SJCRH30 (cell line): ENCODE results near the gene EPHB2. TPM values are rescaled to one million over a fixed set of nuclear protein-coding genes. Genes with fewer than 3 reads are reported as not detected.
"Not testable (repeated sequence)": the region's sequence is repeated elsewhere in the genome, so short reads cannot be mapped to it uniquely, and the experiment has no call there.

Experiments
- DNase-seq, 2 experiments: peaks; one replicate each; pipeline ENCODE4 v3.0.0-alpha.2; 2015 to 2020
- H3K27ac ChIP-seq: fragments of 250-450 bp; sonication (Bioruptor Pico); 2 replicates; pipeline ENCODE4 v1.5.1; 2020; ENCODE audit warnings: mild to moderate bottlenecking, moderate library complexity
- H3K27me3 ChIP-seq: fragments of 250-450 bp; sonication (Bioruptor Pico); 2 replicates; pipeline ENCODE4 v1.5.1; 2020; ENCODE audit warnings: mild to moderate bottlenecking, moderate library complexity
- H3K36me3 ChIP-seq: fragments of 250-450 bp; sonication (Bioruptor Pico); 2 replicates; pipeline ENCODE4 v1.5.1; 2020; ENCODE audit warnings: mild to moderate bottlenecking, moderate library complexity
- H3K4me1 ChIP-seq: fragments of 250-450 bp; sonication (Bioruptor Pico); 2 replicates; pipeline ENCODE4 v1.5.1; 2020; ENCODE audit warnings: mild to moderate bottlenecking, moderate library complexity
- H3K4me3 ChIP-seq: fragments of 250-450 bp; sonication (Bioruptor Pico); 2 replicates; pipeline ENCODE4 v1.5.1; 2020; ENCODE audit warnings: mild to moderate bottlenecking, moderate library complexity
- H3K9me3 ChIP-seq: fragments of 250-450 bp; sonication (Bioruptor Pico); replicated peaks from 2 replicates; pipeline ENCODE4 v1.5.1; 2020; ENCODE audit warnings: mild to moderate bottlenecking, moderate library complexity
- total RNA-seq: library from RNA; depleted of rRNA; stranded (reverse); fragments of >200 nt; shearing (Covaris generic); gene quantifications from 2 replicates; pipeline ENCODE4 v1.2.3, GENCODE V29; 2014

EPHB2 gene
- total RNA-seq, 1 experiment from 2014 or later = 32.4 TPM

DNA sequence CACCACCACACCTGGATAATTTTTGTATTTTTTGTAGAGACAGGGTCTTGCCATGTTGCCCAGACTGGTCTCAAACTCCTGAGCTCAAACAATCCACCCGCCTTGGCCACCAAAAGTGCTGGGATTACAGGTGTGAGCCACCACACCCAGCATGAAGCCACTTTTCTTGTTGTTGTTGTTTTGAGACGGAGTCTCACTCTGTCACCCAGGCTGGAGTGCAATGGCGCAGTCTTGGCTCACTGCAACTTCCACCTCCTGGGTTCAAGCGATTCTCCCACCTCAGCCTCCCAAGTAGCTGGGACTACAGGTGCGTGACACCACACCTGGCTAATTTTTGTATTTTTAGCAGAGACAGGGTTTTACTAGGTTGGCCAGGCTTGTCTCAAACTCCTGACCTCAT lies 234.5 kb downstream of the EPHB2 start:
- H3K4me3 ChIP-seq, H3K9me3 ChIP-seq, H3K4me1 ChIP-seq, DNase-seq, H3K36me3 ChIP-seq, H3K27ac ChIP-seq: not testable (repeated sequence)
- peaks cover 18% of the 10 kb centered on the region; the same call in 1 of the 2 replicates for H3K27me3 ChIP-seq

DNA sequence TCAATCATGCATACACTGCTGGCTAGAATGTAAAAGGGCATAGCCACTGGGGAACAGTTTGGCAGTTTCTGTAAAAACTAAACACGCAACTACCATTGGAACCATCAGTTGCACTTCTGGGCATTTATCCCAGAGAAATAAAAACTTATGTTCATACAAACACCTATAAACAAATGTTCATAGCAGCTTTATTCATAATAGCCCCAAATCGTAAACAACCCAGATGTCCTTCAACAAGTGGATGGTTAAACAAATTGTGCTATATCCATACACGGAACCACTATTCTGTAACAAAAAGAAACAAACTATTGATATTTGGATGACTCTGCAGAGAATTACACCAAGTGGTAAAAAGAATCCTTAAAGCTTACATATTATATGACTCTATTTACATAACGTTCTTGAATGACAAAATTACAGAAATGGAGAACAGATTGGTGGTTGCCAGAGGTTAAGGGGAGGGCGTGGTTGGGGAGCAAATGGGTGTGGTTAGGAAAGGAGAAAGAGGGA lies 239.2 kb downstream of the EPHB2 start:
- Histone ChIP-seq H3K27me3 (peaks cover 8% of the 10 kb centered on the region; the same call in 1 of the 2 replicates), H3K36me3 (no peaks in the 10 kb centered on the region), H3K27ac (no peak overlapping the region), H3K4me1 (no peaks in the 10 kb centered on the region), H3K4me3 (no peak overlapping the region), H3K9me3 (no peaks in the 10 kb centered on the region; the same call in 1 of the 2 replicates)
- no peak for DNase-seq

DNA sequence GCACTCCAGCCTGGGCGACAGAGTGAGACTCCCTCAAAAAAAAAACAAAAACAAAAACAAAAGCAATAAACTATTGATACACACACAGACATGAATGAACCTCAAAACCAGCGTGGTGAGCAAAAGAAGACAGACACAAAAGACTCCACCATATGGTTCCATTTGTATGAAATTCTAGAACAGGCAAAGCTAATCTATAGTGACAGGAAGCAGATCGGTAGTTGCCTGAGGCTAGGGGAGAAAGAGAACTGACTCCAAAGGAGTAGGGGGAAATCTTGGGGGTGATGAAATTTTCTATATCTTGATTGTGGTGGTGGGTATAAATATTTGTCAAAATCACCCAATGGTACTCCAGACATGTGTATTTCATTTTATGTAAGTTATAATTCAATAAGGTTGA lies 241.2 kb downstream of the EPHB2 start:
- no peak overlapping the region for H3K27ac ChIP-seq
- H3K9me3 ChIP-seq = no peaks in the 10 kb centered on the region
- H3K4me1 ChIP-seq = no peaks in the 10 kb centered on the region
- no peaks in the 10 kb centered on the region; the same call in 1 of the 2 replicates for H3K27me3 ChIP-seq
- no peak overlapping the region for H3K4me3 ChIP-seq
- H3K36me3 ChIP-seq = no peaks in the 10 kb centered on the region
- DNase-seq = no peak

DNA sequence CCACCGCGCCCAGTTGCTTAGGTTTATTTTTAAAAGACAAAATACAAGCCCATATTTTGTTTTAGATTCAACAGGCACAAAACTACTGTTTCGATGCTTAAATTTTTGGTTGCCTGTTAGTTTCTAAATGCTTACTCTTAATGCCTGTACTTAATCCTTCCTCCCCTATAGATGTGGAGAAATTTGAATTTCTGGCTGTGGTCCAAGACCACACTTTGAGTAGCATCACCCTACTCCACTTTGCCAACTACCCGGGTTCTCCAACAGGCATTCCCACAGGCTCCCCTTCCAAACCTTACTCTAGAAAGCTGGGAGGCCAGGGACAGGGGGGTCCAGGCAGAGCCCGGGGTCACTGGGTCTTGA lies 242.0 kb downstream of the EPHB2 start:
- no peak for DNase-seq
- Histone ChIP-seq H3K27ac (no peak overlapping the region), H3K4me1 (no peaks in the 10 kb centered on the region), H3K36me3 (no peaks in the 10 kb centered on the region), H3K27me3 (no peaks in the 10 kb centered on the region; the same call in 1 of the 2 replicates), H3K9me3 (no peaks in the 10 kb centered on the region), H3K4me3 (no peak overlapping the region)

DNA sequence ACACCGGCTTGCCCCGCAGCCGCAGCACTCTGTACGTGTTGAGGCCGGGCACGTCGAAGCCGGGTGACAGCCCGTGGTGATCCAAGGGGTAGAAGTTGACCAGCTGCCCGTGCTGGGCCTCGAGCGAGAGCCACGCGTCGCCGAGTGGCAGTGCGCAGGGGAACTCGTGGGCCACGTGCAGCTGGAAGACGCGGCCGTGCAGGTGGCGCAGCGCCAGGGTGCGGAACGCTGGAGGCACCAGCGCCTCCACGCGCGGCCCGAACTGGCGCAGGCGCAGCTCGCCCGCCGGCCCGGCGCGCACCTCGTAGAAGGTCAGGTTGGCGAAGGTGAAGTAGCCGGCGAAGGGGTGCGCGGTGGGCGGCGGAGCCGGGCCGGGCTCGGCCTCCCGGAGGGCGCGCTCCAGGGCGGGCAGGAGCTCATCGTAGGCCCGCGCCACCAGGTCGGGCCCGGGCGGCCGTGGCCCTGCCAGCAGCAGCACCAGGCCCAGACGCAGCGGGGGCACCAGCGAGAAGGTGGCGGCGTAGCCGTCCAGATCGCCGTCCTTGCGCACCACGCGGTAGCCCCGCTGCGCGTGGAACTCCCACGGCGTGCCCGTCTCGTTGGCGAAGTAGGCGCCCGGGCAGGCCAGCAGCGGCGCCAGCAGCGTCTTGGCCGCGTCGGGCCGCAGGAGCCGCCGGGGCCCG lies 242.6 kb downstream of the EPHB2 start:
- no peaks in the 10 kb centered on the region for H3K4me1 ChIP-seq
- no peak overlapping the region for H3K27ac ChIP-seq
- no peak for DNase-seq
- H3K4me3 ChIP-seq = no peak overlapping the region
- no peaks in the 10 kb centered on the region for H3K36me3 ChIP-seq
- H3K9me3 ChIP-seq = no peaks in the 10 kb centered on the region
- H3K27me3 ChIP-seq = no peaks in the 10 kb centered on the region; the same call in 1 of the 2 replicates

DNA sequence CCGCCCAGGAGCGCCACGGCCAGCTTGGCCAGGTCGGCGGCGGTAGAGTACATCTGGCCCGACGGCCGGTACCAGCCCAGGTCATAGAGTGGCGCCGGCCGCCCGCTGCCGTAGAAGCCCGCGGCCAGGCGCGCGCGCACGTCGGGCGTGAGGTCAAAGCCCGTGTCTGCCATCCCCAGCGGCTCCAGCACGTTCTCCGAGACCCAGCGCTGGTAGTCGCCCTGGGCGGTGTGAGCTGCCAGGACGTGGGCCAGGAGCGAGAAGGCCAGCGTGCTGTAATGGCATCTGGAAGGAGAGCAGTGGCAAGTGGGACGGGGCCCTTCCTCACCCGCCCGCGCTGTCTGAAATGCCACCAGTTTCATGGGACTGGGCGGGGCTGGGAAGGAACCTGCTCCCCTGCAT lies 243.1 kb downstream of the EPHB2 start:
- H3K27me3 ChIP-seq = no peaks in the 10 kb centered on the region; the same call in 1 of the 2 replicates
- DNase-seq = no peak

DNA sequence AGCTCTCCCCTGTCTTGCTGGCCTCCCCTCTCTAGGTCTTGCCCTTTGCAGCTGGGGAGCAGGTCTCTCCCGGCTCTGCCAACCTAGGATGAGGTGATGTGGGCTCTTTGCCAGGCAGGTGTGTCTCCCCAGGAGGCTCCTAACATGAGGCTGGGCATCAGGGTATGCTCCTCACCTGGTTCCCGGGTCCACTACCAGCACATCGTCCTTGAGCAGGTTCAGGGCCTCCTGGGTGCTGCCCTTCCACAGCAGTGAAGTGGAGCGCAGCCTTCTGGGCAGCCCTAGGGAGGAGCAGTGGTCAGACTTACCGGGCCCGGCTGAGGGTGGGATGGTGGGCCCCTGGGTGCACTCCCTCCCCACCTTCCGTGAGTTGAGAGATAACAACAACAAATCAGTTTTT lies 244.5 kb downstream of the EPHB2 start:
- no peak overlapping the region for H3K4me3 ChIP-seq
- no peaks in the 10 kb centered on the region for H3K9me3 ChIP-seq
- no peaks in the 10 kb centered on the region for H3K4me1 ChIP-seq
- H3K27ac ChIP-seq = no peak overlapping the region
- no peaks in the 10 kb centered on the region for H3K36me3 ChIP-seq
- no peaks in the 10 kb centered on the region; the same call in 1 of the 2 replicates for H3K27me3 ChIP-seq
- DNase-seq = no peak

More for the DNA sequence above, 243.1 kb downstream of the EPHB2 start:
- H3K4me3 ChIP-seq = no peak overlapping the region
- H3K9me3 ChIP-seq = no peaks in the 10 kb centered on the region
- no peaks in the 10 kb centered on the region for H3K36me3 ChIP-seq
- H3K4me1 ChIP-seq = no peaks in the 10 kb centered on the region
- H3K27ac ChIP-seq = no peak overlapping the region

DNA sequence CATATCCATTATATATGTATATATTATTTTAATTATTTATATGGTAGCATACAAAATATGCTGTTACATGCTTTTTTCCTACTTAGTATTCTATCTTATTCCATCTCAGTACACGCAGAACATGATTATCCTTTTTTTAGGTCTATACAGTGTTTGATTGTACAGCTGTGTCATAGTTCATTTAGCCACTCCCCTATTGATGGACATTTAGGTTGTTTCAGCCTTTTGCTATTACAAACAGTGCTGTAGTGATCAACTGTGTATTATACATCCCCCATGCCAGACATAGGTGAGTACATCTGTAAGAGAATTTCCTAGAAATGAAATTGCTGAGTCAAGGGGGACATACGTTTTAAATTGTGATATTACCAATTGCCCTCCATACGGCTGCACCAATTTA lies 246.4 kb downstream of the EPHB2 start:
- Histone ChIP-seq H3K4me3 (no peak overlapping the region), H3K4me1 (no peaks in the 10 kb centered on the region), H3K27ac (no peak overlapping the region), H3K36me3 (no peaks in the 10 kb centered on the region), H3K27me3 (no peaks in the 10 kb centered on the region; the same call in 1 of the 2 replicates), H3K9me3 (no peaks in the 10 kb centered on the region)
- no peak for DNase-seq

DNA sequence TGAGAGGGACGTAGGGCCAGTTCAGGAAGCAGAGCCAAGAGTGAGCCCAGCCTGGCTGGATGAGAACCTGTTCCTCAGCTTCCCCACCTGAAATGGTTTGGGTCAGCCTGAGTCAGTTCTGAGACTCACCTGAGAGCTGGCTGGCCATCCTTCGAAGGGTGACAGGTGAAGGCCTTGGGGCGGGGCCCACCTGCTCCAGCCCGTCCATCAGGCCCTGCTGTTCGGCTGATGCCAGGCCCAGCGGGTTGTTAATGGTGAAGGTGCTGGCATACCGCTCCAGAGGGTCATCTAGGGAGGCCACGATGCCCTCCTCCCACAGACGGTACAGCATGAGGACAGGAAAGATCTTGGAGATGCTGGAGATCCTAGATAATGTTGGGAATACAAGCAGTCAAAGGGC lies 247.9 kb downstream of the EPHB2 start:
- H3K4me3 ChIP-seq = no peak overlapping the region
- H3K9me3 ChIP-seq = no peaks in the 10 kb centered on the region
- no peaks in the 10 kb centered on the region for H3K36me3 ChIP-seq
- H3K4me1 ChIP-seq = no peaks in the 10 kb centered on the region
- H3K27ac ChIP-seq = no peak overlapping the region
- DNase-seq = no peak
- no peaks in the 10 kb centered on the region; the same call in 1 of the 2 replicates for H3K27me3 ChIP-seq

DNA sequence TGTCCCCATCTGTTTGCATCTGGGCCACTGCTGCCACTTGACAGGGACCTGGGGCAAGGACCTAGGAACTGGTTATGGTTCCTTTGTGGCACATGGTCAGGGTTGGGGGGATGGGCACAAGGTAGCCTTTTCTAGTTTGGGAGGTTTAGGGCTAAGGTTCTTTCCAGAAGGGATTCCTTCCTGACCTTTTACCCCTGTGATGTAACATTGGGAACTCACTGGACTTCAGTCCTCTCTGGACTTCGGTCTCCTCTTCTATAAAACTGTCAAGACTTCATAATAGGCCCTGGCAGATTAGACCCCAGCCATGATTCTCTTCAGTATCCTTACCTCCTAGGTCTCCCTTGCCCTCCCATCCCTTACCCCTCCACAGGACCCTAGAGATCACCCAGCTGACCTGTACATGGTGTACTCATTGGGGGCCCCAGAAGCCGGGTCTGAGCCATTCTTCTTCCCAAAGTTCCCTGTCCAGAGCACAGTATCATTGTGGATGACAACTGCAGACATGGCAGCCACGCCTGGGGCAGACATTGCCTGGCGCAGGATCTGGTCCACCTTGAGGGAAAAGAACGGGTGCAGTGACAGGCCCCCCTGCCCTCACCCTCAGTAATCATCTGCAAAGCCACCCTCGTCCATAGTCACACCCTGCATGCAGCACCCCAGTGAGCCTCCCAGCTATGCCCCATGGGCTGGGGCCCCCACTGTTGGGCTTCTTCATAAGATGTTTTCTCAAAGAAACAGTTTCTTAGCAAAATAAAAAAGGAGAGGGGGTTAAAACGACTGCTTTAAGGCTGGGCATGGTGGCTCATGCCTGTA lies 249.1 kb downstream of the EPHB2 start:
- no peak overlapping the region for H3K27ac ChIP-seq
- no peak for DNase-seq
- no peaks in the 10 kb centered on the region for H3K36me3 ChIP-seq
- H3K4me1 ChIP-seq = peaks cover 5% of the 10 kb centered on the region; the same call in 1 of the 2 replicates
- no peaks in the 10 kb centered on the region for H3K9me3 ChIP-seq
- H3K4me3 ChIP-seq = no peak overlapping the region
- no peaks in the 10 kb centered on the region for H3K27me3 ChIP-seq

DNA sequence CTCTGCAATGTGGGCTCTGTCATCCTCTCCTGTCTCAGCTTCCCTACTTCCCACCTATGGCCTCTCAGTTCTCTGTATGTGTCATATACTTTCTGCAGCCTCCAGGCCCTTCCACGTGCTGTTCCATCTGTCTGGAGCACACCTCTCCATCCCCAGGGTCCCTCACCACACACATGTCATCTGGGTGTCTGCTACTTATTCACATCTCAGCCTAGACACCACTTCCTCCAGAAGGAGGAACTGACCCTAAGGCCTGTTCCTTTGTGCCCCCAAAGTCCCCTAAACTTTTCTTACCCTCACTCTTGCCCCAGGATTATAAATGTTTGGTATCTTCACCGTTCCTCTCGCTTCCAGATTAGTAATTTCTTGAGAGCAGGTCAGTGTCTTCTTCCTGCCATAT lies 251.9 kb downstream of the EPHB2 start:
- no peaks in the 10 kb centered on the region for H3K27me3 ChIP-seq
- no peaks in the 10 kb centered on the region for H3K36me3 ChIP-seq
- no peak overlapping the region for H3K4me3 ChIP-seq

DNA sequence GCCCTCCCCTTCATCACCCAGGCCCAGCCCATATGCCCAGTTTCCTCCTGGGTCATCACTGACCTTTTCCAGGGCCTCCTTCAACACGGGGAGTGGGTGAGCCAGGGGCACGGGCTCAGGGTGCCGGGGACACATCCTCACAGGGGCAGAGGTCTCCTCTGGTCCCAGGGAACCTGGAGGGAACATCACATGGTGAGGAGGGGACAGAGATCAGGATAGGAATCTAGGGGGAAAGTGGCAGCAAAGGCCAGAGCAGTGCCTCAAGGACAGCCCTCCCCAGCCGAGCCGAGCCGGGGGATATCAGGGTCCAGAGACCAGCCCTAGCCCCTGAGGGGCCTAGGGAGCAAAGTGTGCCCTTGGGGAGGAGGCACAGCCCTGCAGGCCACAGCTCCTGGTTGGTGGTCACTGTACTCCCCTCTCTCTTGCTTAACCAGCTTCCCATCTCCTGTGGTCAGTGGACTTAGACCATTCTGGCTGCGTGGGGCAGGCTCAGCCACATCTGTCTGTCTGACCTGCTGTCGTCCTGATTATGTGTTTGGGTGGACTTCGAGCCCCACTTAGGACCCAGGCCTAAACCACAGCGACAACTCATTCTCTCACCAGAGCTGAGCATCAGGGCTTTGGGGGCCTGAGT lies 252.5 kb downstream of the EPHB2 start:
- Histone ChIP-seq H3K4me1 (peaks cover 5% of the 10 kb centered on the region; the same call in 1 of the 2 replicates), H3K4me3 (no peak overlapping the region), H3K27ac (no peak overlapping the region), H3K9me3 (no peaks in the 10 kb centered on the region; the same call in 1 of the 2 replicates), H3K27me3 (no peaks in the 10 kb centered on the region), H3K36me3 (no peaks in the 10 kb centered on the region)
- DNase-seq = no peak

More for the DNA sequence above, 251.9 kb downstream of the EPHB2 start:
- DNase-seq = no peak
- Histone ChIP-seq H3K27ac (no peak overlapping the region), H3K4me1 (peaks cover 5% of the 10 kb centered on the region; the same call in 1 of the 2 replicates), H3K9me3 (no peaks in the 10 kb centered on the region; the same call in 1 of the 2 replicates)

DNA sequence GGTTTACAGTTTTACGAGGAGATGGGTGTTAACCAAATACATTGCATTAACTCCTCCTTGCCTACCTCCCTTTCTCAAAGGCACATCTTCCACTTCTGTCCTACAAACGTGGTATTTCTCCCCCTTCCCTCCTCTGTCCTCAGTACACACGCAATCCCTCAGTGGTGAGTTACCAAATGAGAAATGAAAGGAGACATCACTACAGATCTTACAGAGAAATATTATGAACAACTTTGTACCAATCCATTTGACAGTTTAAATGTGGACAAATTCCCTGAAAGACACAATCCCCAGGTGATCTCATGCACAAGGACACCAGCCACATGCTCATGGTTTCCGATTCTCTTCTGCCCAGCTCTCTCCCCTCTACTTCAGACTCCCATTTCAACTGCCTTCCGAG lies 255.7 kb downstream of the EPHB2 start:
- Histone ChIP-seq H3K4me1 (peaks cover 18% of the 10 kb centered on the region), H3K9me3 (no peaks in the 10 kb centered on the region; the same call in 1 of the 2 replicates), H3K27me3 (no peaks in the 10 kb centered on the region), H3K4me3 (no peak overlapping the region), H3K27ac (no peak overlapping the region), H3K36me3 (no peaks in the 10 kb centered on the region)
- DNase-seq = no peak

DNA sequence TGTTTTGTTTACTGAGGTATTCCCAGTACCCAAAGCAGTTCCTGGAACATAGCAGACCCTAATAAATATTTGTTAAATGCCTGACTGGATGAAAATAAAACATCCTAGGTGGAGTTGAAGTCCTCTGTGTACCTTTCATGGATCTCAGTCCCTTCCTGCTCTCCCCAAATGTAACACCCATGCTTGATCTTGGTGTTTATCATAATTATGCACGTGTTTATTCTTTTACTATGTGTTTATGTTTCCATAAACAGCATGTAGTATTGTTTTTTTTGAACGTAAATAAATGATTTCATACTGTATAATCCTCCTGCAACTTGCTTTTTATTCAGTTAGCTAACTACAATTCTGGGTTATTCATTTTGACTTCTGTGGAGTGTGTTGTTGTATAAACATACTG lies 257.2 kb downstream of the EPHB2 start:
- Histone ChIP-seq H3K27me3 (no peaks in the 10 kb centered on the region), H3K36me3 (no peaks in the 10 kb centered on the region), H3K4me3 (no peak overlapping the region), H3K4me1 (peaks cover 33% of the 10 kb centered on the region), H3K9me3 (no peaks in the 10 kb centered on the region; the same call in 1 of the 2 replicates), H3K27ac (no peak overlapping the region)
- DNase-seq = no peak

DNA sequence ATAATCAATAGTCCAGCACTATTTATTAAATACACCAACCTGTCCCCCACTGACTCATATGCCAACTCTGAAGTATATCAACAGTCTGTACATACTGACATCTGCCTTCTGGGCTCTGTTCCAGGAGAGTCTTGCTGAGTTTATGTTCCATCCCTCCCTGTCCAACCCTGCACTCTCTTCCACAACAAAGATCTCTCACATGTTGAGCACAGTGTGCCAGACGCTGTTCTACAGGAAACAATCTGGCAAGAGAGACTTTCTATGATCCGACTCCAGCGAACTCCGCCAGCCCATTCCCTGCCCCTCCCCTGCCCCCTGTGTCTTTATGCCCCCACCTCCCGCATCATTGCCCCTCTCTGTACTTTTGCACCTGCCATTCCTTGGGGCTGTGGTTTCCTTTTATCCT lies 258.7 kb downstream of the EPHB2 start:
- H3K27me3 ChIP-seq = no peaks in the 10 kb centered on the region
- H3K27ac ChIP-seq = no peak overlapping the region
- H3K9me3 ChIP-seq = no peaks in the 10 kb centered on the region; the same call in 1 of the 2 replicates
- no peaks in the 10 kb centered on the region for H3K36me3 ChIP-seq
- DNase-seq = peak; percentile 80 to 89
- H3K4me3 ChIP-seq = no peak overlapping the region
- H3K4me1 ChIP-seq = peaks cover 33% of the 10 kb centered on the region
